SK-MEL-5 (cell line): ENCODE results near the gene IL17C. TPM values are rescaled to one million over a fixed set of nuclear protein-coding genes. Genes with fewer than 3 reads are reported as not detected.
A peak's percentile ranks its signal among the peaks of the same experiment; 100 is the strongest.
"Not testable (repeated sequence)": the region's sequence is repeated elsewhere in the genome, so short reads cannot be mapped to it uniquely, and the experiment has no call there.

Source experiments
- DNase-seq: peaks from one replicate; pipeline ENCODE4 v3.0.0-alpha.2; 2016; ENCODE audit warnings: low read depth, low spot score
- in situ Hi-C: cut with HindIII; loops from 2 replicates; pipeline ENCODE4 v1.10.0; 2016; ENCODE audit warnings: low sequenced_read_pairs, high pct_unique_total_duplicates, low pct_unique_long_range_greater_than_20kb
- total RNA-seq: library from RNA; depleted of rRNA; stranded (reverse); fragments of >200 nt; shearing (Covaris generic); gene quantifications from 2 replicates; pipeline ENCODE4 v1.2.3, GENCODE V29; 2014

IL17C gene
- total RNA-seq, 1 experiment from 2014 or later = not detected

- in situ Hi-C loops = no loop called here
- DNase-seq = no peak
These were observed 24.0 kb downstream of the IL17C start for GRCh38 chr16:88662222-88662842.

DNA sequence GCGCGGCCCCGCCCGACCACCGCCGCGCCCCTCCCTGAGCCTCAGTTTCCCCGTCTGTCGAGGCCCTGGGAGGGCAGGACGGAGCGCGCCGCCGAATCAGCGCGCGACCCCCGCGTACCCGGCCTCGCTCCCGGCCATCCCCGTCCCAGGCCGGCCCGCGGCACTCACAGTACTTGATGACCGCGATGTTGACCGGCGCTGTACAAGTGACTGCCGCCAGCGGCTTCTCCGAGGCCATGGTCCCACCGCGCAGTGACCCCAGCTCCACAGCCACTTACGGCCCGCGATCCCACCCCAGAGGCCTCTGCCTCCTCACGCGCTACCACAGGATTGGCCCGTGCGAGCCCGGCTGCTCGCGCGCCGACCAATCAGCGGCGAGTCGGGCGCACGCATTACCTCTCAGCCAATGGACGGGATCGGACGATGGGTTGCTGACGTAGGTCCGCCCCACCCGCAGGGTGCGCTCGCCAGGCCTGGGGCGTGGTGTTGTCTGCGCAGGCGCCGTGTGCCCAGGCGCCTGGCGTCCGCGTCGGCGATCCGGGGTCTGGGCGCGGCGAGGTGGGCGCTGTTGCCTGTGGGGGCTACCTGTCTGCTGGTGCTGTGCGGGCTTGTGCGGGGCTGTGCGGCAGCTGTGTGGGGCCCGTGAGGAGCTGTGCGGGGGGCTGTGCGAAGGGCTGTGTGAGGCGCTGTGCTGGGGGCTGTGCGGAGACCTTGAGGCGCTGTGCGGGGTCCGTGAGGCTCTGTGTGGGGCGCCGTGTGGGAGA lies 24.7 kb downstream of the IL17C start, which contains the start of gene MVD:
MVD (minus strand) TSS at position 249 of the 764 bp plus-strand sequence; CDS start at position 238, 11 bp downstream.
- DNase-seq = peak; percentile 95
- in situ Hi-C loops = no loop called here

- in situ Hi-C loops = no loop called here
- DNase-seq = no peak
These were observed 26.8 kb downstream of the IL17C start for GRCh38 chr16:88665148-88665547.

DNA sequence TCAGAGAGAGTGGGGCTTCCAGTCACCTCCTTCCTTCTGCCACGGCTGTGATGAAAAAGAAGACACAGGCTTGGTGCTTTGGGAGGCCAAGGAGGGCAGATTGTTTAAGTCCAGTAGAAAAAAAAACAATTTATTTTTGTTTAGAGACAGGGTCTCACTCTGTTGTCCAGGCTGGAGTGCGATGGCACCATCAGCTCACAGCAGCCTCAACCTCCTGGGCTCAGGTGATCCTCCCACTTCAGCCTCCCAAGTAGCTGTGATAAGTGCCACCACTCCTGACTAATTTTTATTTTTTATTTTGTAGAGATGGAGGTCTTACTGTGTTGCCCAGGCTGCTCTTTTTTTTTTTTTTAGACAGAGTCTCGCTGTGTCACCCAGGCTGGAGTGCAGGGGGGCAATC lies 27.2 kb downstream of the IL17C start:
- in situ Hi-C loops = no loop called here
- no peak for DNase-seq

DNA sequence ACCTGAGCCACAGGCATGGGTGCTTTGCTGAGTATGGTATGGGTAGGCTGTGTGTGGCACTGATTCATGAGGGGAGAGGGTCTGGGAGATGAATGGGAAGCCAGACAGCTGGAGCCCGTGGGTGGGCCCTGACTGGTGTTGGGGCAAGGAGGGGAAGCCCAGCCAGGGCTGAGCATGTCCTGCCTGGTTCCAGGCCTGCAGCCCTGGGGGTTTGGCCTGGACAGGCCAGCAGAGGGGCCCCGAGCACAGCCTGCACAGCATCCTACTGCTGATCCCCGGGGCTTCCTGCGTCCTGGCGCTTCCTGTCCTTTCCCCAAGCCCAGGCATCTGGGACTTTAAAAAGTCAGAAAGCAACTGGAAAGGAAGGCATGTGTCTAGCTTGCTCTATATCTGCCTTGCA lies 29.1 kb downstream of the IL17C start:
- in situ Hi-C loops = no loop called here
- DNase-seq = no peak

DNA sequence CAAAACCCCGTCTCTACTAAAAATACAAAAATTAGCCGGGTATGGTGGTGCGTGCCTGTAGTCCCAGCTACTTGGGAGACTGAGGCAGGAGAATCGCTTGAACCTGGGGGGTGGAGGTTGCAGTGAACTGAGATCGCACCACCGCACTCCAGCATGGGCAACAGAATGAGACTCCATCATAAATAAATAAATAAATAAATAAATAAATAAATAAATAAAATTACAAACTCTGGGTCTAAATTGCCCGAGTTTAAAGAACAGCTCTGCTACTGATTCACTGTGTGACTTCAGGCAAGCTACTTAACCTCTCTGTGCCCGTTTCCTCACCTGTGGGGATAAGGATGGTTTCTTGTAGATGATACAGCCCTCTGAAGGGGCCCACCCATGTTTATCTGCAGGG lies 31.1 kb downstream of the IL17C start:
- in situ Hi-C loops, DNase-seq: not testable (repeated sequence)

GRCh38 chr16:88669980-88670379 lies 31.6 kb downstream of the IL17C start:
- in situ Hi-C loops = no loop called here
- no peak for DNase-seq

- no peak for DNase-seq
- in situ Hi-C loops = no loop called here
These were observed 33.4 kb downstream of the IL17C start for GRCh38 chr16:88671806-88672205.

DNA sequence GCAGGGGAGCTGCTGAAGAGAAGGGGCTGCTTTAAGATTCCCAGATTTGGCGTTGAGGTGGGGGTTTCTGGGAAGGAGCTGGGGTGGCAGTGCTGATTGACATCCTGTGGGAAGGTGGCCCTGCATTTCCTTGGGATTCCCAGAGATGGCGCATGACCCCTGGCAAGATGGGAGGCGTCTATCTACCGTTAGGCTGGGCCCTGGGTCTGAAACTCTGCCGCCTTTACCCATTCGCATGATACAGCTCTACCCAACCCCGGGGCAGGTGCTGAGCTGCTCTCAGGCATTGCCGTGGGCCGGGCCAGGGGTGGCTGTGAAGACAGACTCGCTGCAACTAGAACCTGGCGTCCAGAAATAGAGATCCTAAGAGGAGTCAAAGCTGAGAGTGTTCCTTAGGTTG lies 34.4 kb downstream of the IL17C start:
- DNase-seq = peak; percentile 54
- in situ Hi-C loops = no loop called here

DNA sequence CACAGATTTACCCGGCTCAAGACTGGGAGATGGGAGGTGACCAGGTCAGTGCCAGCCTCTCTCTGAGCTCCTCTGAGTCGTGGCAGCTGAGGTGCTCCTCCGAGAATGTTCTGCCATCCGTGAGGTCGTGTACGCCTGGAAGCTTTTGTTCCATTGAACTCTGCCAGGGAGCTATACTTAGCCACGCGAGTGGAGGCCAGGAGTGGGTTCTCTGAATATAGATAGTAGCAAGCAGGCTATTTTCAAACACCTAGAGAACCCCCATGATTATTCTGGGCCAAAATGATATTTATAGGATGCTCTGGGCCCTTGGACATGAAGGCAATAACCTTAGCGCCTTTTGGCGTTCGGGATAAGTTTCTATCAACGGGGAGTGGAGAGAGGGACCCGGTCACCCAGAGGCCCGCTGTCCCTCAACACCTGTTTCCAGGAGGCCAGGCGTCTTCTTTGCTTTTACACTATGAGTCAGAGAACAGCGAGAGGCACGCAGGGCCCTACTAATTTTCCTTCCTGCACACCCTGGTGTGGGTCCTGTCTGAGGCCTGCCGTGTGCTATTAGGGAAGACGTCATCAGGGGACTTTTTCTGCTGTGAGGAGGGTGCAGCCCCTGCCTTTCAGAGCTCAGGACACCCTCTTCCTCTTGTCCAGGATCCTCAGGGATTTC lies 35.5 kb downstream of the IL17C start:
- in situ Hi-C loops = no loop called here
- no peak for DNase-seq

DNA sequence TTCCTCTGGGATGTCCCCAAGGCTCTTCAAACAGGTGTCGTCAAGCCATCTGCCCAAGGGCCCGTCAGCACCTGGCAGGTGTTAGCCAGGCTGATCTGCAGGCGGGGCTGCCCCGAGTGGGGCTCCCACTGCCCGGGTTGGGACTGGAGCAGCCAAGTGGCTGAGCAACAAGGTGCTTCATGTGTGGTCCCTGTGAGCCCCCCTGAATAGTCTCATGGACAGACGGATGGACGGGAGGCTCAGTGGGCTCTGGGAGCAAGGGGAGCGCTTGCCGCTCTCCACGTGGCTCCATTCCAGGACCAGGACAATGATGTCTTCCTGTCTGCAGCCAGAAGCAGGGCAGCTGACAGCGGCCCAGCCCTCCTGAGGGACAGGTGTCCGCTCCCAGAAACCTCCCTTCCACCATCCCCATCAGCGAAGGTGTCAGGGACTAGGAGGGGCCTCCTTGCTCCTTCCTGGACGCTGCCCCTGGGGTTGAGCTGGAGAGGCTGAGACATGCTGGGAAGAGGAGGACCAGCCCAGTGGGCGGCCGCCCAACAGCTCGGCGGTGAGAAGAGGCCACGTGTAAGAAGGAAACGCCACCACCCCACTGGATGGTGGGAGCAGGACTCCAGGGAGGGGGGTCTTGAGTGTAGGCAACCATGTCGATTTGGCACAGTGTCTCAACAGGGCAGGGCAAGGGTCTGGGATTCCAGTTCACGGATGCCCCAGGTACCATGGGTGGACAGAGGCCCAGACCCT lies 38.3 kb downstream of the IL17C start:
- in situ Hi-C loops = no loop called here

DNA sequence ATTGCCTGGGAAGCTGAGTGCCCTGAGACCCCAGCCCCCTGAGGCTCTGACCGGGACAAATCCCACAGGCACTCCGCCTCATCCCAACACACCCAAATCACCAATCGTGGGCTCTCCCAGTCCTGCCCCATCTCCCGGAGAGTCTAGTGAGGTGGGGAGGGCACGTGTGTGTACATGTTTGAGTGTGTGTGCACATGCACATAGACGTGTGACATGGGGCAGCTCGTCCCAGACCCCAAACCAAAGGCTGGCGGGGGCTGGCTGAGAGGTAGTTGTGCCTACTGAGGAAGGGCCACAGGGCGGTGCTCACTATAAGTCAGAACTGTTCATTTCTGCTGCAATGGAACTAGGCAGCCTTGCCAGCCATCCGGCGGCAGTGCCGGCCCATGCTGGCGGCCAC lies 39.3 kb downstream of the IL17C start:
- in situ Hi-C loops = no loop called here
- DNase-seq = no peak

More for the DNA sequence above, 38.3 kb downstream of the IL17C start:
- DNase-seq = no peak

DNA sequence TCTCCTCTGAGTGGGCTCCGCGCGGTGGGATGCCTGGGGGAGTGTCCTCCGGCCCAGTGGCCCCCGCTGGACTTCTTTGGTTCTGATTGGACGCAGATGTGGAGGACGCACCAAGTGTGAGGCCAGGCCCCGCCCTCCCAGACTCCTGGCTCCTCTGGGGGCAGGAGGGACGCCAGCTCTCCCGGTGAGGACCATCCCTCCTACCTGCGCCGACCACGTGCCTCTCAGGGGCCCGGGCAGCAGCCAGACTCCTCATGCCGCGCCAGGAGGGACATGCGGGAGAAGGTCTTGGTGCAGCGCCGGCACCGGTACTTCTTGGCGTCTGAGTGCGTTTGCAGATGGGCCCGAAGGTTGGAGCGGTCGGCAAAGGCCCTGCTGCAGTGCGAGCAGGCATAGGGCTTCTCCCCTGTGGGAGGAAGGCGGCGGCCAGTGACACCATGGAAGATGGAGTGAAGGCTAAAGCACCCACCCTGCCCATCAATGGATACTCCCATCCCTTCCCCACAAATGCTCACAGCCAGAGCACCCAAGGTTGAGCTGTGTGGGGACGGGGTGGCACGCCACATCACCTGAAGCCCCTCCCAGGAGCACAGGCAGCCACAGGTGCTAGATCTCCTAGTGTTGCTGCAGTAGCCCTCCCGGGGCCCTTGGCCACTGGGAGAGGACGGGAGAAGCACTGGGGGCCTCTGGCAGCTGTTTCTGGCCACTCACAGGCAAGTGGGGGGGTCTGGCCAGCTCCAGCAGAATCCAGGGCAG lies 40.0 kb downstream of the IL17C start:
- no peak for DNase-seq
- in situ Hi-C loops = no loop called here

DNA sequence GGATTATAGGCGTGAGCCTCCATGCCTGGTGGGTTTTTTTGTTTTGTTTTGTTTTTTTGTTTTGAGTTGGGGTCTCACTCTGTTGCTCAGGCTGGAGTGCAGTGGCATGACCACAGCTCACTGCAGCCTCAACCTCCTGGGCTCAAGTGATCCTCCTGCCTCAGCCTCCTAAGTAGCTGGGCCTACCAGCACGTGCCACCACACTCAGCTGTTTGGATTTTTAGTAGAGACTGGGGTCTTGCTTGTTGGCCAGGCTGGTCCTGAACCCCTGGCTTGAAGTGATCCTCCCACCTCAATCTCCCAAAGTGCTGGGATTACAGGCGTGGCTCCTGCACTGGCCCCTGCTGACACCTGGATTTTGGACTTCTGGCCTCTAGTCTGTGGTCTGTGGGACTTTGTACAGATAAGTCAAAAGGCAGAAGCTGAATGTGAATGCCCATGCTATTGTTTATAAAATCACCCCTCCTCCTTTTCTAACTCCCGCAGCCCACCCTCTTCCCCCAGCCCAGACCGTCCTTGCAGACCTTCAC lies 42.2 kb downstream of the IL17C start:
- in situ Hi-C loops = no loop called here
- DNase-seq = no peak

GRCh38 chr16:88681084-88681680 lies 42.8 kb downstream of the IL17C start:
- DNase-seq = no peak
- in situ Hi-C loops = no loop called here

- no peak for DNase-seq
- in situ Hi-C loops = no loop called here
These were observed 43.5 kb downstream of the IL17C start for GRCh38 chr16:88681709-88682451.
